ENCODE data around the gene POC1A. TPM values are rescaled to one million over a fixed set of nuclear protein-coding genes. Genes with fewer than 3 reads are reported as not detected.

The POC1A gene
- total and polyA plus RNA-seq, 2 donors (not counting 3 experiments of a cell fraction or from before 2014, with no cell fraction given) = 14.8 to 19.4 TPM

GRCh38 chr3:52140000-52140399 is 14.2 kb downstream of the POC1A start:
- Histone ChIP-seq H3K36me3 (ENCODE audit: control insufficient read depth in 2 of 2, extremely low read depth in 1 of 2, insufficient read depth in 2 of 2, low read length in 2 of 2) (peaks cover 0 to 4% of the 10 kb centered on the region in 2 experiments), H2AFZ (ENCODE audit: low read depth, low read length) (no peak overlapping the region), H3K4me3 (replicated peaks in 1 of 3; ENCODE audit: insufficient read depth in 1 of 3, low read depth in 1 of 3, low read length in 3 of 3) (no peak overlapping the region), H3K9ac (replicated peaks; ENCODE audit: extremely low read depth, insufficient read depth, low read length) (no peak overlapping the region), H3K4me2 (ENCODE audit: insufficient read depth, low read length) (no peak overlapping the region), H4K20me1 (replicated peaks; ENCODE audit: control insufficient read depth, extremely low read depth, insufficient read depth, low read length) (no peaks in the 10 kb centered on the region), H3K27ac (ENCODE audit: insufficient read depth, low read depth, low read length) (no peak overlapping the region), H3K4me1 (ENCODE audit: control insufficient read depth, extremely low read depth, insufficient read depth, low read length) (peaks cover 9% of the 10 kb centered on the region), H3K27me3 (ENCODE audit: control insufficient read depth in 2 of 2, insufficient read depth in 2 of 2, low read length in 2 of 2) (no peaks in the 10 kb centered on the region), H3K79me2 (ENCODE audit: control insufficient read depth, insufficient read depth, low read length) (no peaks in the 10 kb centered on the region), H3K9me1 (replicated peaks; ENCODE audit: control insufficient read depth, extremely low read depth, insufficient read depth, low read length) (no peaks in the 10 kb centered on the region), H3K9me3 (replicated peaks; ENCODE audit: control insufficient read depth, insufficient read depth, low read length) (no peaks in the 10 kb centered on the region)
- intact Hi-C loops (cut with micrococcal nuclease) (no loop called here), dilution Hi-C loops (cut with MboI; ENCODE audit: extremely low pct_ligation_motif_present, low sequenced_read_pairs) (loop anchor here (10.0 kb wide), 1 partner anchor 145 kb away; the partner anchor contains the start of gene RPL29)
- BruUV-seq (replicated peaks) = no TSS peak
- ChIA-PET CTCF (interaction anchor here (7.3 kb wide), 1 partner anchor 137 kb away, joined by 139 read pairs; no protein-coding TSS in a partner anchor), POLR2A (no interaction called here)
- FAIRE-seq = no peak
- no peak for DNase-seq (ENCODE audit: low read depth, low spot score)
- TF ChIP-seq MAX (IDR thresholded peaks at IDR 0.05; ENCODE audit: insufficient read depth, insufficient read length) (no peak), FOS (IDR thresholded peaks at IDR 0.05; ENCODE audit: borderline replicate concordance, insufficient read depth, low read length) (no peak), POLR2A (IDR thresholded peaks at IDR 0.05; ENCODE audit: low read depth, low read length) (no peak), EZH2 (IDR thresholded peaks at IDR 0.05; ENCODE audit: borderline replicate concordance, low read depth, low read length, severe bottlenecking) (no peak), JUN (IDR thresholded peaks at IDR 0.05; ENCODE audit: borderline replicate concordance, insufficient read depth, insufficient read length, low read depth) (no peak), GATA2 (IDR thresholded peaks at IDR 0.05; ENCODE audit: insufficient read depth, insufficient read length, low read depth, low read length) (no peak), POLR2AphosphoS5 (IDR thresholded peaks at IDR 0.05; ENCODE audit: insufficient read depth, low read depth, low read length) (no peak), MYC (IDR thresholded peaks at IDR 0.05; ENCODE audit: low read depth, low read length) (no peak)
- TF ChIP-seq, protein P1, sequence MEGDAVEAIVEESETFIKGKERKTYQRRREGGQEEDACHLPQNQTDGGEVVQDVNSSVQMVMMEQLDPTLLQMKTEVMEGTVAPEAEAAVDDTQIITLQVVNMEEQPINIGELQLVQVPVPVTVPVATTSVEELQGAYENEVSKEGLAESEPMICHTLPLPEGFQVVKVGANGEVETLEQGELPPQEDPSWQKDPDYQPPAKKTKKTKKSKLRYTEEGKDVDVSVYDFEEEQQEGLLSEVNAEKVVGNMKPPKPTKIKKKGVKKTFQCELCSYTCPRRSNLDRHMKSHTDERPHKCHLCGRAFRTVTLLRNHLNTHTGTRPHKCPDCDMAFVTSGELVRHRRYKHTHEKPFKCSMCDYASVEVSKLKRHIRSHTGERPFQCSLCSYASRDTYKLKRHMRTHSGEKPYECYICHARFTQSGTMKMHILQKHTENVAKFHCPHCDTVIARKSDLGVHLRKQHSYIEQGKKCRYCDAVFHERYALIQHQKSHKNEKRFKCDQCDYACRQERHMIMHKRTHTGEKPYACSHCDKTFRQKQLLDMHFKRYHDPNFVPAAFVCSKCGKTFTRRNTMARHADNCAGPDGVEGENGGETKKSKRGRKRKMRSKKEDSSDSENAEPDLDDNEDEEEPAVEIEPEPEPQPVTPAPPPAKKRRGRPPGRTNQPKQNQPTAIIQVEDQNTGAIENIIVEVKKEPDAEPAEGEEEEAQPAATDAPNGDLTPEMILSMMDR (IDR thresholded peaks at IDR 0.05; ENCODE audit: extremely low read depth in 1 of 2, insufficient read depth in 1 of 2, low read depth in 1 of 2, low read length in 2 of 2) = no peak

Measured in endothelial cell of umbilical vein (primary cell).